Muscle of back (tissue), 11 donors: Measurements from ENCODE around the gene WDR13. TPM values are rescaled to one million over a fixed set of nuclear protein-coding genes. Genes with fewer than 3 reads are reported as not detected.
"Not testable (repeated sequence)": the region's sequence is repeated elsewhere in the genome, so short reads cannot be mapped to it uniquely, and the experiment has no call there.

Experiments
- DNase-seq, 3 donors: peaks; one replicate each; pipeline versions ENCODE4 v3.0.0 to v3.0.0-alpha.2; 2013
- polyA plus RNA-seq, 10 donors: library from polyadenylated mRNA; unstranded; fragments of 120-200 nt; gene quantifications; one replicate each; pipeline ENCODE4 v1.2.1, GENCODE V29; 2013; ENCODE audit not compliant: insufficient read length in 10 of 10

The WDR13 gene
- polyA plus RNA-seq, 10 donors, result 83.4 to 115 (median 94.9) TPM

GRCh38 chrX:48648336-48648751 is 51.1 kb downstream of the WDR13 start:
- DNase-seq, result peak; percentile 46 to 56 (median 53)

- no peak for DNase-seq
Observed at GRCh38 chrX:48649102-48649501, 51.8 kb downstream of the WDR13 start.

GRCh38 chrX:48652055-48652579 is 54.8 kb downstream of the WDR13 start:
- DNase-seq, result not testable (repeated sequence)

GRCh38 chrX:48654746-48655145 is 57.5 kb downstream of the WDR13 start:
- not testable (repeated sequence) for DNase-seq

Other genes with a start within 250 kb of the WDR13 start
- gene SSX3, start 240.8 kb upstream of the WDR13 start, polyA plus RNA-seq, result not detected
- gene SSX4, start 214.0 kb upstream of the WDR13 start, polyA plus RNA-seq, result not detected
- not detected for gene SSX4B, start 185.5 kb upstream of the WDR13 start, polyA plus RNA-seq
- gene SLC38A5, start 127.2 kb upstream of the WDR13 start, polyA plus RNA-seq, result 10 to 100 TPM in 1 of 10 donors, 1 to 10 TPM in 9; 5.0 to 10.5 (median 7.9) TPM
- gene FTSJ1, start 121.3 kb upstream of the WDR13 start, polyA plus RNA-seq, result 10 to 100 TPM; 22.5 to 35.8 (median 26.3) TPM
- gene PORCN, start 88.5 kb upstream of the WDR13 start, polyA plus RNA-seq, result 1 to 10 TPM; 2.3 to 4.7 (median 3.7) TPM
- gene EBP, start 75.7 kb upstream of the WDR13 start, polyA plus RNA-seq, result 10 to 100 TPM; 14.4 to 24.9 (median 16.5) TPM
- 10 to 100 TPM in 1 of 10 donors, 1 to 10 TPM in 9; 6.8 to 10.1 (median 8.4) TPM for gene TBC1D25, start 57.8 kb upstream of the WDR13 start, polyA plus RNA-seq
- gene RBM3, start 23.0 kb upstream of the WDR13 start, polyA plus RNA-seq, result 100 to 1,000 TPM; 227 to 395 (median 356) TPM
- gene WAS, start 86.3 kb downstream of the WDR13 start, polyA plus RNA-seq, result 1 to 10 TPM; 3.0 to 8.0 (median 3.9) TPM
- 1 to 10 TPM; 3.2 to 5.5 (median 3.9) TPM for gene SUV39H1, start 99.2 kb downstream of the WDR13 start, polyA plus RNA-seq
- gene GLOD5, start 164.3 kb downstream of the WDR13 start, polyA plus RNA-seq, result not detected
- gene GATA1, start 189.1 kb downstream of the WDR13 start, polyA plus RNA-seq, result 1 to 10 TPM in 2 of 10 donors, under 1 TPM in 8; 0.28 to 1.9 (median 0.65) TPM
- 100 to 1,000 TPM in 5 of 10 donors, 10 to 100 TPM in 5; 76.5 to 118 (median 95.7) TPM for gene HDAC6, start 204.6 kb downstream of the WDR13 start, polyA plus RNA-seq
- gene ERAS, start 229.0 kb downstream of the WDR13 start, polyA plus RNA-seq, result not detected
- gene PCSK1N, start 238.1 kb downstream of the WDR13 start, polyA plus RNA-seq, result under 1 TPM in 6 of 10 donors, not detected in 4; 0.15 to 0.76 (median 0.22) TPM